GM21367 (cell line): ENCODE data around the gene IL36B.
"Not testable (repeated sequence)": the region's sequence is repeated elsewhere in the genome, so short reads cannot be mapped to it uniquely, and the experiment has no call there.

Experiments used
- ATAC-seq: cut with Tn5 transposase; IDR thresholded peaks from one replicate; pipeline ENCODE4 v1.9.1; 2021; ENCODE audit not compliant: unreplicated experiment

IL36B gene

GRCh38 chr2:113052396-113052917, at the start of gene IL36B:
TSS of gene IL36B (minus strand) at chr2:113052867.
- no peak for ATAC-seq

DNA sequence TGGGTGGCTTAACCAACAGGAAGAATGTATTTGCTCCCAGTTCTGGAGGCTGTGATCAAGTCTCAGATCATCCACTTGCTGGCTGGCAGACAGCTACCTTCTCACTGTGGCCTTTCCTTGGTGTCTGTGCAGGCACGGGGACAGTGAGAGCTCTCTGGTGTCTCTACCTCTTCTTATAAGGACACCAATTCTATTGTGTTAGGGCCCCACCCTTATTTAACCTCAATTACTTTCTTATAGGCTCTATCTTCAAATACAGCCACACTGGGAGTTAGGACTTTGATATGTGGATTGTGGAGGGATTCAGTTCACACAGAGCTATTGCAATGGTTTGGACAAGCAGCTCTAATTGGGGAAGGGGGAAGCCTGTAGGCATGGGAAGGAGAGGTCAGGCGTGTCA, 49.5 kb upstream of the IL36B start:
- no peak for ATAC-seq

GRCh38 chr2:113098532-113098931, 45.9 kb upstream of the IL36B start:
- ATAC-seq = no peak

- ATAC-seq = no peak
Measured at GRCh38 chr2:113098041-113098440, 45.4 kb upstream of the IL36B start.

- ATAC-seq = not testable (repeated sequence)
Measured at GRCh38 chr2:113096842-113097618, 44.4 kb upstream of the IL36B start.

- ATAC-seq = not testable (repeated sequence)
Measured at GRCh38 chr2:113096306-113096705, 43.6 kb upstream of the IL36B start.

DNA sequence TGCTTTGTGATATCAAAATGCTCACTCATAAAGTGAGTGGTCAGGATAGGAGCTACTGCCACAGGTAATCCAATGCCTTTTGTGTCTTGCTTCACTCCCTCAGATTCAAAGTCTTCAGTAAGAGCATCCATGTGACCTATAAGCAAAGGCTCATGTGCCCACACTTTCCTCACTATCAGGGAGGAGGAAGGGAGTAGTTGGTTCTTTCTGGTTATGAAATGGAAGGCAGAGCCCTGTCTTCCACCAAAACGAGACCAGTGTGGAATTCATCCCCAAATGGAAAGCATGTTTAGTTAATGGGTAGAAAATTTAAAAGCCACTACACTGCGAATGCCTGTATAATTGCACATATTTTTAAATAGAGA, 40.9 kb upstream of the IL36B start:
- no peak for ATAC-seq

GRCh38 chr2:113092864-113093612, 40.4 kb upstream of the IL36B start:
- ATAC-seq = no peak

DNA sequence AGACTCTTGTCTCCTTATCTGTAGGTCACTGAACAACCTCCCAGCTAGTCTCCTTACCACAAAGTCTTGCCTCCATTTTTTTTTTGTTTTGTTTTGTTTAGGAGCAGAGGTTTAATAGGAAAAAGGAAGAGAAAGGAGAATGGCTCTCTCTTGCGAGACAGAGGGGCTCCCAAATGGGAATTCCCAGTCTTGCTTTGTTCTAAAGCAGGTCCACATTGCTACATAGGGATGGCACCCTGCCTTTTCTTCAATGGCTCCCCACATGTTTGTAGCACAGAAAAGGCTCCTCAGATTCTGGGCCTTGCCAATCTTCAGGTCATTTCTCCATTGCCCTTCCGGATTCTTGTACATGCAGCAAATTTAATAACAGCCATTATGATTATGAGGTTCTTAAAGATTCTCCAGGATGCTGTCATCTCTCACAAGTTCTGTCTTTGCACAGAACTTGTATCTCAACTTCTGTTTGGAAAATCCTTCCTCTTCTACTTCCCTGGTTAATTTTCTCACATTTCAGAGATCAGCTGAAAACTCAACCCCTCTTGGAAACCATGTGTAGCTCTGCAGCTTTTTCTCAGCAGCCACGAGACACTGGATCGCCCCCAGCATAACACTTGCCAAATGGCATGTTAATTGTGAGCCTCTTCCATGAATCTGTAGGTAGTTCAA, 38.7 kb upstream of the IL36B start:
- no peak for ATAC-seq

DNA sequence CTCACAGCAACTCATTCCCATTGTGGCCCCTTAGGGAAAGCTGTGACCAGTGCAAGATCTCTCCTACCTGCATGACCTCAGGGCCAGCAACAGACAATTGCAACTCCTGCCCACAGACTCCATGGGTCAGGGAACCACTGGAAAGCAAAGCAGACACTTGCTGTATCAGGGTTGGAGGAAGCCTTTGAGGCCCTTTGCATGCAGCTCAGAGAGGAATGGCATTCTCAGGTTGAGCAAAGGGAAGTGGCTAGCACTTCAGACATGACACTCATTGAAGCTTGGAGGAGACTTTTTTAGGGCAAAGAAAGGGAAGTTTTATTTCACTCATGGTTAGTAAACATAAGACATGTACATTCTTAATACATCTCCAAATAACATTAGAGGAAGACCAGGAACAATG, 37.2 kb upstream of the IL36B start:
- ATAC-seq = no peak

DNA sequence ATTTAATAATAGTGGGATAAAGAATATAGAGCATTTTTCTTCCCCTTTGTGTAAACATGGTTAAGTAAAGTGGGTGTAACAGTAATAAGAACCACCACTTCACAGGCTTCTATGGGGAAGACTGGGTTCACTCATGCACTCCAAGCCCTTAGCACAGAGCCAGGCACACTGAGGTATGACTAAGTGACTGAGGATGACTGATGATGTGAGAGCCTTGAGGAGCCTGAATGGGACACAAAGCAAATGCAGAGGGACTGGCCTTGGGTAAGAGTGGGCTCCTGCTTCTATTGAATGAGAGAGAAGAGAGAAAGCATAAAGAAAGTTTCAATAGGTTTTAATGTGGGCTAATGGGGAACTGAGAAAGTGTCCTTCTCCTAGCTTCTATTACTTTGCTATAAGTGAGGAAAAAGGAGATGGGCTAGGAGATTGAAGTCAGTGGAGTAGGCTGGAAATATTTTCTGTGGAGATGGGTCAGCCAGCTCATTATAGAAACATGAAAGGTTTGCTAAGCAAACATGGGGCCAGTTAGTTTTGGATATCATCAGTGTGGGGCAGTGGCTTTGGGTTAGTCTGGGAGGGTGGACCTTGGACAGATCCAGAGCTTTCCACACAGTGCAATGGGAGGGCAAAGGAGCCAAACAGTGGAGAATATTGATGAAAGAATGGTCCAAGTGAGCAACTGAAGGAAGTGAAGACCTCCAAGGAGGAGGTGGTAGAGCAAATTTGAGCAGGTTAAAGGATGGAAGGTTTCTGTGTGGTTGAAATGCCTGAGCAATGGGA, 35.7 kb upstream of the IL36B start:
- no peak for ATAC-seq

GRCh38 chr2:113085542-113085941, 32.9 kb upstream of the IL36B start:
- ATAC-seq = no peak

- no peak for ATAC-seq
Measured at GRCh38 chr2:113084249-113085000, 31.8 kb upstream of the IL36B start.

DNA sequence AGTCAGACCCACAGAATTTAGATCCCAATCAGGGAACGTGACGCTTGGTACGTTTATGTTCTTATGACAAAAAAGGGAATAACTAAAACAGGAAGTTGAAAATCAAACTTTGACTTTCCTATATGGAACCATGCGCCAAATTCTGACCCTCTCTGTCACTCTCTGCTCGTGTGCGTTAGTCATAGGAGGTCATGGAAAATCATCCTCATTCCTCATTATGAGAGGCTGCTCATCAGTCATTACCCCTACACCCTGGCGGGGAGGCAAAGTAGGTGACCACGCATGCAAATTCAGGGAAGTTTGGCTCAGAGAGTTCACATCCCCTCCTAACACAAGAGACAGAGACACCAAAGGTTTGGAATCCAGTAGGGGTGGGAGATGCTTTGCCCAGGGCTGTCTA, 30.6 kb upstream of the IL36B start:
- ATAC-seq = no peak

- ATAC-seq = no peak
Measured at GRCh38 chr2:113081488-113082210, 29.0 kb upstream of the IL36B start.

GRCh38 chr2:113080134-113080533, 27.5 kb upstream of the IL36B start:
- no peak for ATAC-seq

DNA sequence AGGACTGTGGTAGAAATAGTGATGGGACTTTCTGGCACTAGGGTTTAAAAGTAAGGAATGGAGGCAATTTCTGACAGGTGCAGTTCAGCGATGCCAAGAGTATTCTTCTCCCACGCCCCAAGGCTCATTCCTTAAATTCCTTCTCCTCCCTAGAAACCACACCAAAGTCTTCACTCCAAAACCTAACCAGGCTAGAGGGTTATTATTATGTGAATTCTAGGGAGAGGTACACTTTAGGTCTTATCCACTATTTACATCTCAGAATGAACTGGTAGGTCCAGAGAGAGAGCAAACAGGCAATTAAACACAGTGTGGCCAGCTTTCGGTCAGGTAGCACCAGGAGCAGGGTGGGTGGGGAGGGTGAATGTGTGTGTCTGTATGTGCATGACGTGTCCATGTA, 26.5 kb upstream of the IL36B start:
- ATAC-seq = no peak

- ATAC-seq = no peak
Measured at GRCh38 chr2:113078350-113078839, 25.7 kb upstream of the IL36B start.

DNA sequence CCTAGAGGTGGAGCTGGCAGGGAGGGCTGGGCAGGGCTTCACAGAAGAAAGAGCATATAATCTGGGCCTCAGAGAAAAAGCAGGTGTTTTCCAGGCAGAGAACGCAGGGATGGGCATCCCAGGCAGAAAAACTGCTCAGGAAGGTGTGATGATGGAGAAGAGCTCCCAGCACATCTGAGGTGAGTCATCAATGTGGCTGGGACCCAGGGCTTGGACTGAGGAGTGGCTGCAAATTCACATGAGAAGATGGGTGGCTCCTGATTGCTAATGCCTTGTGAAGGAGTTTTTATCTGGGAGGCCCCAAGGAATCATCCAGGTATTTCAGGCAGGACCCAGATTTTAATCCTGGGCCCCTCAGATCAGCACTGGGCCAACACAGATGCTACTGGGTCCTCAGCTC, 25.3 kb upstream of the IL36B start:
- ATAC-seq = no peak
